ENCODE results near the gene CARD9.

The CARD9 gene

DNA sequence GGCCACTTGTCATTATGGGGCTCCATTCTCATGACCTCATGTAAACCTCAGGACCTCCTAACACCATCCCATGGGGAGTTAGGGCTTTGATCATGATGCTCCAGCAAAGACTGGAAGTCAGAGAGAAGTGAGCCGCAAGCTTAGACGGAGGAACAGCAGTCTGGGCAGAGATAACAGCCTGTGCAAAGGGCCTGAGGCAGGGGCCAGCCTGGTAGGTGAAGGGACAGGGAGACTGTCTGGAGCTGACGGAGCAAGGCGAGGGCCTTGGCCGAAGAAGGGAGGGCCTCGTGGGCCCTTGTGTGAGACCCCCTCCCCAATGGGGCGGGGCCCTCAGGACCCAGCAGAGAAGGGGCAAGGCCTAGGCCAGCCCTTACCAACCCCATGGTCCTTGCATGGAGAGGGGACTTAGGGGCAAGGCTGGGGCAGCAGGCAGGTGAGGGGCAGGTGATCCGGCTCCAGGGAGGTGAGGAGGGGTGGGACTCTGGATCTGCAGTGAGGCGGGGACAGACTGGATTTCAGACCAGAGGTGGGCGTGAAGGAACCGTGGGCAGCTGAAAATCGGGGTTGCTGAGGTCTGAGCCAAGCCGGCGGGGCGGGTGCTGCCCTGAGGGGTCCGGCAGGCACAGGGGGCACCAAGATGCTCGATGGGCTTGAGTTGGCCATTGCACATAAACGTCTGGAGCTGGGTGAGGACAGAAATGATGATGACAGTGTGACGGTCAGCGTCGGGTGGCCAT is 28.8 kb downstream of the CARD9 start:
- no peak for DNase-seq

GRCh38 chr9:136343884-136344269 is 29.6 kb downstream of the CARD9 start:
- no peak for DNase-seq

- no peak for DNase-seq
Measured at GRCh38 chr9:136343121-136343883, 30.2 kb downstream of the CARD9 start.

DNA sequence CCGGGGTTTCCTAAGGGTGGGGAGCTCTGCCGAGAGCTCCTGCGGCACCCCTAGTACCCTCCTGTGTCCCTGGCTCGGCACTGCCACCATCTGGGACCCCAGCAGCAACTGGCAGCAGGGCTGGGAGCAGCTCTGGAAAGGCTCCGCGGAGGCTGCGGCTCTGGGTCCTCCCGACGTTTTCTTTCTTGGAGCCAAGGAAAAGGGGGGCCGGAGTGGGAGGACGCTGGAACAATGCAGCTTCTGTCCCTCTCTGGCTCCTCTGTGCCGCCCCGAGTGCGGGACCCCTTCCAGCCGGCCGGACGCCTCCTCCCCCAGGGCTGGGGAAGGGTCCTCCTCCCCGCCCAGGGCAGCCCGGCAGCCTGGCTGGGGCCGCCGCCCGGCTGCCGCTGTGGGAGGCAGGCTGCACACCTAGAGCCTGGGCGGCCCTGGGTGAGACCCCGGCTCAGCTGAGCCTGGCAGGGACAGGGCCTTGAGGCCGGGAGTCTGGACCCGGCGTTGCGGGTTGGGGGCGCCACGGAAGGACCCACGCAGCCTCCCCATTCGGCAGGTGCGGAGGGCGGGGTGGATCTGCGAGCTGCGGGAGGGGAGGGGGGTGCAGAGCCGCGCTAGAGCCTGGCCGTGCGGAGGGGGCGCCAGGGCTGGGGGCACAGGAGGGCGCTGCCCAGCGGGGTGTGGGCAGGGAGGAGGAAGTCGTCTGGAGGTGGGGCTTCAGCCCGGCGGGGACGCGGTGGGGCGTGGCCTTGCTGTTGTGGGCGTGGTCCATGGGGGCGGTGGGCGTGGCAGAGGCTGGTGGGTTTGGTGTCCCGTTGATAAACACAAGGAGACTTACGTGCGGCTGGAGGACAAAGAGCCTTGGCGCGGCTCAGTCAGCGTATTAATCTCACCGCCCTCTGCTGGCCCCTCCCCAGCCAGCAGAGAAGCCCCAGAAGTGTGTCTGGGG is 31.0 kb downstream of the CARD9 start:
- DNase-seq, result peak; percentile 56

DNA sequence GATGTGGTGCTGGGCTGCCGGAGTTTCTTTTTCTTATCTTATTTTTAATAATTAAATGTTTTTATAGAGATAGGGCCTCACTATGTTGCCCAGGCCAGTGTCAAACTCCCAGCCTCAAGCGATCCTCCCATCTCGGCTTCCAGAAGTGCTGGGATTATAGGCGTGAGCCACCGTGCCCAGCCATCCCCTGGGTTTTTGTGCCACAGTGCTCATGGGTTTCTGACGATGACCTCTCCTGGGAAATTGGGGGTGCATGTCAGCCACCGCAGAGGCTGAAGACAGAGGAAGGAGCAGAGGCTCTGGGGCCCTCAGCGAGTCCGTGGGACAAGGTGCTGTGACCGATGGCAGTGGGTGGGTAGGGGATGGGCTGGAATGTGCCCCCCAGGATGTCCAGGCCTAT is 31.7 kb downstream of the CARD9 start:
- no peak for DNase-seq

GRCh38 chr9:136341042-136341655 is 32.3 kb downstream of the CARD9 start:
- no peak for DNase-seq

- no peak for DNase-seq
Measured at GRCh38 chr9:136340356-136341041, 33.0 kb downstream of the CARD9 start.

DNA sequence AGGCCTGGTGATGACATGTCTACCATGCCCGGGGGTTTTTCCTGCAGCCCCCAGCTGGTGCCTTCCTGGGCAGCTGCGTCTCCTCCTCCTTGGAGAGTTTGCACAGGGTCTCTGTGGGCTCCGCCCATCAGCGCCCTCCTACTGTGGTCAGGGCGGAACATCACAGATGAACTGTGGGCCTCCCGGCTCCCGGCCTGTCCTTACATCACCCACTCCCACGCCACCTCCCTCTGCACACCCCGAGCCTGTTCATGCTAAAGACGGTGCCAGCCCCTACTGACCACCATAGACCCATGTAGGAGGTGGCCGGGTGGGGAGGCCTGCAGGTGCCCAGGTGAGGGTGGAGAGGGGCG is 33.5 kb downstream of the CARD9 start:
- no peak for DNase-seq

GRCh38 chr9:136339173-136339957 is 34.1 kb downstream of the CARD9 start:
- peak; percentile 35 for DNase-seq

GRCh38 chr9:136338511-136338910 is 35.0 kb downstream of the CARD9 start:
- DNase-seq, result no peak

GRCh38 chr9:136337416-136338395 is 35.8 kb downstream of the CARD9 start:
- DNase-seq, result no peak

DNA sequence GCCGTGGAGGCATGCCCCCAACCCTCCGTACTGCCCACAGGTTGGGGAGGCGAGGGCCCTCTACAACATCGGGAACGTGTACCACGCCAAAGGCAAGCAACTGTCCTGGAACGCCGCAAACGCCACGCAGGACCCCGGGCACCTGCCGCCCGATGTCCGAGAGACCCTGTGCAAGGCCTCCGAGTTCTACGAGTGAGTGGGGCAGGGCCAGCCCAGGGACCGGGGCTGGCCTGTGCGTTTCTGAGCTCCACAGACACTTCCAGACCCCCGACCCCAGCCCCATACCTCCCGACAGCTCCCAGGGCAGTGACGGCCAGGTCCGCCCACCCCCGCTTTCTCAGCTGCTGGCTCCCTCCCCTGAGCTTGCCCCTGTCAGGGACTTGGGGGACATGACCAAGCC is 36.6 kb downstream of the CARD9 start:
- no peak for DNase-seq

DNA sequence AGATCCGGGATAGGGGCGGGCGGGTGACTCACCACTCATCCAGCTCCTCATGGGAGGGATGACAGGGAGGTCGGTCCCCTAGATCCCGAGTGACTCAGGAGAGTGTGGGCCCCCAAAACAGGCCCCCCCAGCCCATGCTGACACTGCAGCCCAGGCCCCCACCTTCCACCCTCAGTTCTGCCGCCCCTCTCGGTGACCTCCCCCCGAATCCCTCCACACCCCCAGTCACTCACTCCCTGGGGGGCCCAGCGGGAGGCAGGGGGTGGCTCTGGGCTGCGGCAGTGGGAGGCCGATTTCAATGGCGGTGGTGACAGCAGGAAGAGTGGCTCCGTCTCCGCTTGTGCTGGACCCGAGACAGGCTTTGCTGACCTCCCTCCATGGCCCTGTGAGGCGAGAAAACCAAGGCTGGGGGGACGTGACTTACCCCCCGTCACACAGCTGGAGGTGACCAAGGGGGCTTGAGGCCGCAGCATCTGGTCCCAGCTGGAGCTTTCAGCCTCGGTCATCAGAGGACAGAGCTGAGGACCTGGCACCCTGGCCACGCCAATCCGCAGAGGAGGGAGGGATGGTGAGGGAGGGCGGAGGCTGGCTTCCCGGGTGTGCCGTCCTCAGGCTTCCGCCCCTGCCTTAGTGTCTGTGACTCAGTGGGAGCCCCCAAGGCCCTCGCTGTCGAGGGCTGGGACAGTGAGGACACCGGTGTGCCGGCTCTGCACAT is 37.2 kb downstream of the CARD9 start:
- DNase-seq, result no peak

- DNase-seq, result no peak
Measured at GRCh38 chr9:136335296-136336155, 37.9 kb downstream of the CARD9 start.

GRCh38 chr9:136334541-136334940 is 38.9 kb downstream of the CARD9 start:
- DNase-seq, result no peak

DNA sequence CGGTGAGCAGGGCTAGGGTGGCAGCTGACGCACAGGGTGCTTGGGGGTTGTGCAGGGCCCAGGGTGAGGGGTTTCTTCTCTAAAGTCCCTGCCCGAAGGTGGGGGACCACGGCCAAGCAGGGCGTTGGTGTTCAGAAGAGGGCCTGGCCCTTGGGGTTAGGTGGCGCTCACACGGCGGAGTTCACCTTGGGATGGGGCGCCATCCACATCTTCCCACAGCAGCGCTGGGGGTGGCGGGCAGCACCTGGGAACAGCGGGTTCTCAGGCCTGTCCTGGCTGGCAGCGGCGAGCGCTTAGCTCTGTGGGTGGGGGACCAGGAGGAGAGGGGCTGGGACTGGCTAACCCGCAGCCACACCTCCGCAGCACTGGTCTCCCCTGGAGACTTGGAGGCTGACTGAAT is 40.0 kb downstream of the CARD9 start:
- DNase-seq, result no peak

- no peak for DNase-seq
Measured at GRCh38 chr9:136333045-136333444, 40.4 kb downstream of the CARD9 start.

DNA sequence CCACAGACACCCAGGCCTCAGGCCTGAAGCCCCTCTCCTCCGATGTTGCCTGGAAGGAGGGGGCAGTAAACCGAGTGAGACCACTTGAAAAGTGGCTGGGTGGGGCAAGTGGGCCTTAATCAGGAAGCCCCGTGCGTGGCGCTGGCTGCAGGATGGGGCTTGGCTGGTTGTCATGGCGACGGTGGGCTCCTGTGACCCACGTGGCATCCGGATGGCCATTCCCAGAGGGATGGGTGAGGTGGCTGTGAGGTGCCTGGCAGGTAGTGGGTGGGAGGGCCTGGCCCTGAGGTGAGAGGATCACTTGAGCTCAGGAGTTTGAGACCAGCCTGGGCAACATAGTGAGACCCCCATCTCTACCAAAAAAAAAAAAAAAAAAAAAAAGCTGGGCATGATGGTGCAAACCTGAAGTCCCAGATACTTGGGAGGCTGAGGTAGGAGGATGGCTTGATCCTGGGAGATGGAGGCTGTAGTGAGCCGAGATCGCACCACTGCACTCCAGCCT is 40.9 kb downstream of the CARD9 start:
- DNase-seq, result no peak
